ENCODE measurements around the gene ARHGAP24.

- no peak for TF ChIP-seq CTCF (IDR thresholded peaks at IDR 0.05)
- TF ChIP-seq POLR2A (IDR thresholded peaks at IDR 0.05), result no peak
These were observed 196.2 kb downstream of the ARHGAP24 start for GRCh38 chr4:85671120-85671519.
